Neural cell (in vitro differentiated cells): ENCODE results near the gene RARS2. TPM values are rescaled to one million over a fixed set of nuclear protein-coding genes. Genes with fewer than 3 reads are reported as not detected.

Source experiments
- H2AFZ ChIP-seq: fragments of 200-600, 300-800 bp; sonication (generic), shearing (Covaris generic); 2 replicates; pipeline ENCODE4 v1.6.0; 2014; ENCODE audit warnings: low read depth, mild to moderate bottlenecking, antibody characterized with exemption, low read length, moderate library complexity
- H3F3A ChIP-seq: fragments of 200-600 bp; shearing (Covaris generic); 2 replicates; pipeline ENCODE4 v1.6.1; 2016; ENCODE audit warnings: mild to moderate bottlenecking, moderate library complexity, mixed read lengths, antibody characterized with exemption, low read length; ENCODE audit not compliant: insufficient read depth, poor library complexity, severe bottlenecking
- H3K27ac ChIP-seq: fragments of 200-600, 300-800 bp; sonication (generic), shearing (Covaris generic); 2 replicates; pipeline ENCODE4 v1.5.1; 2014; ENCODE audit warnings: mild to moderate bottlenecking, low read length, moderate library complexity
- H3K27me3 ChIP-seq: fragments of 300-800, 200-600 bp; sonication (generic), shearing (Covaris generic); 2 replicates; pipeline ENCODE4 v1.6.0; 2014; ENCODE audit warnings: mild to moderate bottlenecking, low read depth, low read length, moderate library complexity; ENCODE audit not compliant: insufficient read depth
- H3K36me3 ChIP-seq: fragments of 300-800, 200-600 bp; sonication (generic), shearing (Covaris generic); 2 replicates; pipeline ENCODE4 v1.5.1; 2014; ENCODE audit warnings: mild to moderate bottlenecking, antibody characterized with exemption, low read length, moderate library complexity; ENCODE audit not compliant: insufficient read depth
- H3K4me2 ChIP-seq: fragments of 300-800, 200-600 bp; sonication (generic), shearing (Covaris generic); 2 replicates; pipeline ENCODE4 v1.6.0; 2014; ENCODE audit warnings: mild to moderate bottlenecking, low read length
- H3K4me3 ChIP-seq: fragments of 300-800, 200-600 bp; sonication (generic), shearing (Covaris generic); 2 replicates; pipeline ENCODE4 v1.5.1; 2014; ENCODE audit warnings: mild to moderate bottlenecking, low read length, moderate library complexity
- H3K79me2 ChIP-seq: fragments of 200-600 bp; shearing (Covaris generic); replicated peaks from 2 replicates; pipeline ENCODE4 v1.6.0; 2014; ENCODE audit warnings: mild to moderate bottlenecking, low read length, moderate library complexity; ENCODE audit not compliant: insufficient read depth
- H3K9ac ChIP-seq: fragments of 300-800, 200-600 bp; sonication (generic), shearing (Covaris generic); 2 replicates; pipeline ENCODE4 v1.6.1; 2016; ENCODE audit warnings: mild to moderate bottlenecking, low read length, mixed read lengths
- H3K9me2 ChIP-seq: fragments of 200-600 bp; shearing (Covaris generic); 2 replicates; pipeline ENCODE4 v1.6.1; 2016; ENCODE audit warnings: mild to moderate bottlenecking, low read length, mixed read lengths; ENCODE audit not compliant: insufficient read depth
- H3K9me3 ChIP-seq: fragments of 200-600, 300-800 bp; sonication (generic), shearing (Covaris generic); 2 replicates; pipeline ENCODE4 v1.6.1; 2016; ENCODE audit warnings: mild to moderate bottlenecking, mixed run types, low read length, moderate library complexity, mixed read lengths
- H4K20me1 ChIP-seq: fragments of 200-600 bp; shearing (Covaris generic); 2 replicates; pipeline ENCODE4 v1.6.1; 2016; ENCODE audit warnings: mild to moderate bottlenecking, mixed run types; ENCODE audit not compliant: insufficient read depth
- EP300 ChIP-seq: fragments of 450-650 bp; conservative IDR thresholded peaks from 2 replicates; pipeline ENCODE4 v1.6.1; 2014; ENCODE audit warnings: antibody characterized with exemption, mild to moderate bottlenecking, moderate library complexity; ENCODE audit not compliant: poor library complexity, severe bottlenecking
- EZH2 ChIP-seq: fragments of 200-600, 300-800 bp; shearing (Covaris generic), sonication (generic); IDR thresholded peaks from 2 replicates; pipeline ENCODE4 v1.6.1; 2014; ENCODE audit warnings: antibody characterized with exemption, low read length, borderline replicate concordance, mild to moderate bottlenecking; ENCODE audit not compliant: insufficient read depth, poor library complexity, severe bottlenecking
- MXI1 ChIP-seq: fragments of 450-650 bp; conservative IDR thresholded peaks from 2 replicates; pipeline ENCODE4 v1.6.1; 2014; ENCODE audit warnings: antibody characterized with exemption, mild to moderate bottlenecking; ENCODE audit not compliant: poor library complexity, severe bottlenecking
- POLR2AphosphoS5 ChIP-seq: IDR thresholded peaks from 2 replicates; pipeline ENCODE4 v1.6.1; 2012
- RAD21 ChIP-seq: fragments of 450-650 bp; conservative IDR thresholded peaks from 2 replicates; pipeline ENCODE4 v1.6.1; 2014; ENCODE audit warnings: antibody characterized with exemption, mild to moderate bottlenecking, moderate library complexity
- REST ChIP-seq: IDR thresholded peaks from 2 replicates; pipeline ENCODE4 v1.6.1; 2012; ENCODE audit warnings: borderline replicate concordance
- SMC3 ChIP-seq: fragments of 450-650 bp; conservative IDR thresholded peaks from 2 replicates; pipeline ENCODE4 v1.6.1; 2014; ENCODE audit warnings: antibody characterized with exemption, mild to moderate bottlenecking, moderate library complexity; ENCODE audit not compliant: poor library complexity
- TAF1 ChIP-seq: IDR thresholded peaks from 2 replicates; pipeline ENCODE4 v1.6.1; 2012; ENCODE audit warnings: low read depth
- polyA plus RNA-seq: library from polyadenylated mRNA; depleted of rRNA; stranded (reverse); fragments of >200 nt; gene quantifications from 2 replicates; pipeline ENCODE4 v1.2.3, GENCODE V29; 2014
- TF ChIP-seq, protein P1 (sequence below): fragments of 450-650 bp; IDR thresholded peaks from 2 replicates; pipeline ENCODE4 v1.5.1; 2014; ENCODE audit warnings: antibody characterized with exemption, mild to moderate bottlenecking, moderate library complexity; ENCODE audit not compliant: poor library complexity, severe bottlenecking

RARS2 gene
- polyA plus RNA-seq, 1 donor from 2014 or later, result 50.4 TPM

- Histone ChIP-seq H3F3A (no peaks in the 10 kb centered on the region), H3K36me3 (no peaks in the 10 kb centered on the region), H3K27me3 (no peaks in the 10 kb centered on the region), H3K9me3 (no peaks in the 10 kb centered on the region), H3K4me3 (no peak overlapping the region), H3K4me2 (no peak overlapping the region), H2AFZ (no peak overlapping the region), H4K20me1 (no peaks in the 10 kb centered on the region), H3K9ac (no peak overlapping the region), H3K79me2 (no peaks in the 10 kb centered on the region), H3K27ac (no peak overlapping the region), H3K9me2 (no peaks in the 10 kb centered on the region)
- no peak for TF ChIP-seq MXI1
- no peak for TF ChIP-seq REST
Observed at GRCh38 chr6:87555506-87555905, 34.3 kb downstream of the RARS2 start.

DNA sequence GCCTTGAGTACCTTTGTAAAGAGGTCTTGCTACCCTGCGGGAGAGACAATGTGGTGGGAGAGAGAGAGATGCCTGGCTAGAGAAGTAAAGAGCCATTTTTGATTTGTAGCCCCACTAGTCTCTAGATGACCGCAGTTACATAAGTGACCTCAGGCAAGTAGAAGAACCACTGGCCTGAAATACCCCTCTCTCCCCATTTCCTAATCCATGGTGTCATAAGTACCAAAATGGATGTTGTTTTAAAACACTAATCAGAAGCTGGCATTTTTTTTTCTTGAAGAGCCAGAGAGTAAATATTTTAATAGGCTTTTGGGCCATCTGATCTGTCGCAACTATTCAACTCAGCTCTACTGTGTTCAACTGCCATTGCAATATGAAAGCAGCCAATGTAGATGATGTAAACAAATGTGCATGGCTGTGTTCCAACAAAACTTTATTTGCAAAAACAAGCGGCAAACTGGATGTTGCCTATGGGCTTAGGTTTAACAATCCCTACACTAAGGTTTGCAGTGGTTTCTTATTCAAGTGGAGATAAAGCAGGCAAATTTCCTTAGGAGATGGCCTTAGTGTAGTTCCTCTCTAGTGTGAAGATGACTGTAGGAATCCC, 36.5 kb downstream of the RARS2 start:
- no peaks in the 10 kb centered on the region for H3K27me3 ChIP-seq
- H3K36me3 ChIP-seq, result no peaks in the 10 kb centered on the region
- no peak overlapping the region for H3K9ac ChIP-seq
- TF ChIP-seq EZH2 (no peak), TAF1 (no peak), RAD21 (no peak), SMC3 (no peak), POLR2AphosphoS5 (no peak), MXI1 (no peak), REST (no peak), EP300 (no peak)
- TF ChIP-seq, protein P1, sequence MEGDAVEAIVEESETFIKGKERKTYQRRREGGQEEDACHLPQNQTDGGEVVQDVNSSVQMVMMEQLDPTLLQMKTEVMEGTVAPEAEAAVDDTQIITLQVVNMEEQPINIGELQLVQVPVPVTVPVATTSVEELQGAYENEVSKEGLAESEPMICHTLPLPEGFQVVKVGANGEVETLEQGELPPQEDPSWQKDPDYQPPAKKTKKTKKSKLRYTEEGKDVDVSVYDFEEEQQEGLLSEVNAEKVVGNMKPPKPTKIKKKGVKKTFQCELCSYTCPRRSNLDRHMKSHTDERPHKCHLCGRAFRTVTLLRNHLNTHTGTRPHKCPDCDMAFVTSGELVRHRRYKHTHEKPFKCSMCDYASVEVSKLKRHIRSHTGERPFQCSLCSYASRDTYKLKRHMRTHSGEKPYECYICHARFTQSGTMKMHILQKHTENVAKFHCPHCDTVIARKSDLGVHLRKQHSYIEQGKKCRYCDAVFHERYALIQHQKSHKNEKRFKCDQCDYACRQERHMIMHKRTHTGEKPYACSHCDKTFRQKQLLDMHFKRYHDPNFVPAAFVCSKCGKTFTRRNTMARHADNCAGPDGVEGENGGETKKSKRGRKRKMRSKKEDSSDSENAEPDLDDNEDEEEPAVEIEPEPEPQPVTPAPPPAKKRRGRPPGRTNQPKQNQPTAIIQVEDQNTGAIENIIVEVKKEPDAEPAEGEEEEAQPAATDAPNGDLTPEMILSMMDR, result no peak
- no peaks in the 10 kb centered on the region for H3K9me2 ChIP-seq
- no peaks in the 10 kb centered on the region for H3F3A ChIP-seq
- H3K4me3 ChIP-seq, result no peak overlapping the region
- no peaks in the 10 kb centered on the region for H4K20me1 ChIP-seq
- H3K9me3 ChIP-seq, result no peaks in the 10 kb centered on the region
- no peaks in the 10 kb centered on the region for H3K79me2 ChIP-seq
- H3K4me2 ChIP-seq, result no peak overlapping the region
- no peak overlapping the region for H3K27ac ChIP-seq
- no peak overlapping the region for H2AFZ ChIP-seq
